Measurements from ENCODE around the gene CD19.

The CD19 gene

DNA sequence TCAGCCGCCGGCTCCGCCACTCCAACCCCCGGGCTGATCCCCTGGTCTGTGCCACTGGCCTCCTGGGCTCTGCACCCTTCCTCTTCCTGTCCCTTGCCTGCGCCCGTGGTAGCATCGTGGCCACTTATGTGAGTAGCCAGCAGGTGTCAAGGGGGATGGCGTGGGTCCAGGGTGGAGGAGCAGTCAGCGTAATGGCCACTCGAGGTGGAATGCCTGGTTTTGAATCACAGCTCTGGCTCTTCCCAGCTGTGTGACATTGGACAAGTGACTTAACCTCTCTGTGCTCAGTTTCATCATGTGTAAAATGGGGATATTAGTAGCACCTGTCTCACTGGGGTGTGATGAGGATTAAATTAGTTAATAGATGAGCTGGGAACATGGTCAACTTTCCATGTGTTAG lies 50.6 kb downstream of the CD19 start:
- no peak overlapping the region for H3K4me3 ChIP-seq (ENCODE audit: low read length)
- DNase-seq (ENCODE audit: low read depth), result no peak
- TF ChIP-seq CTCF (IDR thresholded peaks at IDR 0.05; ENCODE audit: insufficient read depth, low read depth, low read length, missing control alignments), result no peak

DNA sequence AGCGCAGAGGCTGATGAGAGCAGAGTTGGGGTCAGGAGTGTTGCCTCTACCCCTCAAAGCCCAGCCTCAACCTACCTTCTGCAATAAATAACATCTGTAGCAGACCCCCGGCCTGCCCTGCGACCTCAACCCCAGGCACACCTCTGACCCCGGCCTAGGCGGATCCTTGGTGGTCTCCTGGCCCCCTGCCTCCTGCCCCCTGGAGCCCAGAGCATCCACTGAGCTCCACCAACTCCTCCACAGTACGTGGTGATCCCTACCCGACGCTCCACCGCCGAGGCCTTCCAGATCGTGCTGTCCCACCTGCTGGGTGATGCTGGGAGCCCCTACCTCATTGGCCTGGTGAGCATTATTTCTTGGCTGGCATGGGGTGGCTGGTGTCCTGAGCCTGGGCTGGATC lies 51.2 kb downstream of the CD19 start:
- no peak overlapping the region for H3K4me3 ChIP-seq (ENCODE audit: low read length)
- no peak for TF ChIP-seq CTCF (IDR thresholded peaks at IDR 0.05; ENCODE audit: insufficient read depth, low read depth, low read length, missing control alignments)
- DNase-seq (ENCODE audit: low read depth), result no peak

GRCh38 chr16:28983644-28984043 lies 51.9 kb downstream of the CD19 start:
- no peak overlapping the region for H3K4me3 ChIP-seq (ENCODE audit: low read length)
- no peak for TF ChIP-seq CTCF (IDR thresholded peaks at IDR 0.05; ENCODE audit: insufficient read depth, low read depth, low read length, missing control alignments)
- DNase-seq (ENCODE audit: low read depth), result no peak

DNA sequence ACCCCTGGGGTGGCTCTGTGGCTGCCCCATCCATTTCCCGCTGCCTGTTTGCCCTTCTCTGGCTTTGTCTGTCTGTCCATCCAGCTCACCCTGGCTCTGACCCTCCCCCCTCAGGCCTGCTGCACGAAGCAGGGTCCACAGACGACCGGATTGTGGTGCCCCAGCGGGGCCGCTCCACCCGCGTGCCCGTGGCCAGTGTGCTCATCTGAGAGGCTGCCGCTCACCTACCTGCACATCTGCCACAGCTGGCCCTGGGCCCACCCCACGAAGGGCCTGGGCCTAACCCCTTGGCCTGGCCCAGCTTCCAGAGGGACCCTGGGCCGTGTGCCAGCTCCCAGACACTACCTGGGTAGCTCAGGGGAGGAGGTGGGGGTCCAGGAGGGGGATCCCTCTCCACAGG lies 52.3 kb downstream of the CD19 start:
- TF ChIP-seq CTCF (IDR thresholded peaks at IDR 0.05; ENCODE audit: insufficient read depth, low read depth, low read length, missing control alignments), result no peak
- no peak overlapping the region for H3K4me3 ChIP-seq (ENCODE audit: low read length)
- no peak for DNase-seq (ENCODE audit: low read depth)

DNA sequence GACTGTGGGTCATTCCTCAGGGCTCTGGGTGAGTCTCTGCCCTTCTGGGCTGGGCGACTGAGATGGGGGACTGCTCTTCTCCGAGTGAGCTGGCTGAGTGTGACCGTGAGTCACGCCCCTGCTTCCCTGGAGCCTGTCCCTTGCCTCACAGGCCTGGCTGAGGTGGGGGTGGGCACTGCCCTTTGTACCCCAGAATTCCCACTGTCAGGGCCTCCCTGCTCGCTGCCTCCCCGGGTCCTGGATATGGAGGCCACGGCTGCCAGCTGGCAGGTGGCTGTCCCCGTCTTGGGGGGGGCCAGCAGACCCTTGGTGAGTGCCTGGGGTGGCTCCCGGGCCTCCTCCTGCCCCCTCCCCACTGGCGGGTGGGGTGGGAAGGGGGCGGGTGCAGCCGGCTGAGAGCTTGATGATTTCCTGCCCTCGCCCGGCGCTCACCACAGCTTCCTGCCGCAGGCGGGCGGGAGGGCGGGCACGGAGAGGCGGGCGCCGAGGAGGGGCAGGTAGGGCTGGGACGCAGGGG lies 52.9 kb downstream of the CD19 start, which contains the start of gene LAT:
Gene LAT, plus strand, starts transcription at position 434 of the 517 bp plus-strand sequence. CDS start 366 bp downstream, outside the sequence.
- no peak for TF ChIP-seq CTCF (IDR thresholded peaks at IDR 0.05; ENCODE audit: insufficient read depth, low read depth, low read length, missing control alignments)
- H3K4me3 ChIP-seq (ENCODE audit: low read length), result no peak within 1 kb of the TSS
- no peak for DNase-seq (ENCODE audit: low read depth)

DNA sequence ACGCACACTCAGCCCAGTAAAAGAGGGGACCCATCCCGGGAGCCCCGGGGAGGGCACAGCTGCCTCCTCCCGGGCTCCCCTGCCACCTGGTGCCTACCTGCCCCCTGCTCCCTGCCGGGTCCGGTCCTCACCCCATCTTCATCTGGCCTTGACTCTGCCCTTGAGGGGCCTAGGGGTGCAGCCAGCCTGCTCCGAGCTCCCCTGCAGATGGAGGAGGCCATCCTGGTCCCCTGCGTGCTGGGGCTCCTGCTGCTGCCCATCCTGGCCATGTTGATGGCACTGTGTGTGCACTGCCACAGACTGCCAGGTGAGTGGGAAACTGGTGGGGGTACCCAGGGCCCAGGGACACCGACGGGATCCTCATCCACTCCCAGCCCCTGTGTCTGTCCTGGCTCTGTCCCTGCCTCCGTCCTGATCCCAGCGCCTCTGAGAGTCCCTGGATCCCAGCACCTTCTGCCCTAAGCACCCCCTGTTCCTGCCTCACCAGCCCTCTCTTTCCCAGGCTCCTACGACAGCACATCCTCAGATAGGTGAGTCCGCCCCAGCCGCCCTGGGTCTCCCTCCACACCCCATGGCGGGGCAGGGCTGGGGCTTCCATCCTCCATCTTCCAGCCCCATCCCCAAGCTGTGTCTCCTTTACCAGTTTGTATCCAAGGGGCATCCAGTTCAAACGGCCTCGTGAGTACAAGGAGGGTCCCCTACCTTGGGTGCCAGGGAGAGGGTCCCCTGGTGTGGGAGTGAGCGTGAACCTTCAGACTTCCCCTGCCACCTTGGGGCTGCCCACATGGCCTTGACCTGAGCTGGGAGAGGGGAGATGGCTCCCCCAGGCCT lies 53.7 kb downstream of the CD19 start:
- DNase-seq (ENCODE audit: low read depth), result no peak
- TF ChIP-seq CTCF (IDR thresholded peaks at IDR 0.05; ENCODE audit: insufficient read depth, low read depth, low read length, missing control alignments), result no peak
- H3K4me3 ChIP-seq (ENCODE audit: low read length), result no peak overlapping the region
